ENCODE results near the gene INSR.

- no peak for TF ChIP-seq EZH2 (IDR thresholded peaks at IDR 0.05; ENCODE audit: insufficient read depth, poor library complexity, severe bottlenecking)
- TF ChIP-seq EZH2phosphoT487 (IDR thresholded peaks at IDR 0.05; ENCODE audit: insufficient read depth, low read depth): no peak
These were observed 64.5 kb downstream of the INSR start for GRCh38 chr19:7229735-7230134.
